GM19452 (cell line): ENCODE results near the gene TLE5.
"Not testable (repeated sequence)": the region's sequence is repeated elsewhere in the genome, so short reads cannot be mapped to it uniquely, and the experiment has no call there.

Source experiments
- ATAC-seq: cut with Tn5 transposase; IDR thresholded peaks from one replicate; pipeline ENCODE4 v1.9.1; 2021; ENCODE audit not compliant: unreplicated experiment

The TLE5 gene

GRCh38 chr19:3061182-3062161 is 823 bp downstream of the TLE5 start:
- ATAC-seq = no peak

- no peak for ATAC-seq
These were observed 1.5 kb downstream of the TLE5 start for GRCh38 chr19:3060857-3061181.

GRCh38 chr19:3059653-3060052 is 2.6 kb downstream of the TLE5 start:
- ATAC-seq = no peak

- ATAC-seq = no peak
These were observed 3.4 kb downstream of the TLE5 start for GRCh38 chr19:3058821-3059314.

GRCh38 chr19:3058009-3058820 is 4.1 kb downstream of the TLE5 start:
- ATAC-seq = no peak

GRCh38 chr19:3057275-3057714 is 5.0 kb downstream of the TLE5 start:
- no peak for ATAC-seq

- no peak for ATAC-seq
These were observed 5.7 kb downstream of the TLE5 start for GRCh38 chr19:3056417-3057088.

GRCh38 chr19:3055741-3056416 is 6.4 kb downstream of the TLE5 start:
- ATAC-seq = no peak

- no peak for ATAC-seq
These were observed 7.1 kb downstream of the TLE5 start for GRCh38 chr19:3054972-3055740.

GRCh38 chr19:3054265-3054971 is 7.9 kb downstream of the TLE5 start:
- ATAC-seq = no peak

- no peak for ATAC-seq
These were observed 8.5 kb downstream of the TLE5 start for GRCh38 chr19:3053780-3054179.

- no peak for ATAC-seq
These were observed 9.1 kb downstream of the TLE5 start for GRCh38 chr19:3053218-3053621.

GRCh38 chr19:3050016-3050415 is 12.3 kb downstream of the TLE5 start:
- ATAC-seq = not testable (repeated sequence)

GRCh38 chr19:3049089-3049488 is 13.2 kb downstream of the TLE5 start:
- no peak for ATAC-seq

- ATAC-seq = no peak
These were observed 14.1 kb downstream of the TLE5 start for GRCh38 chr19:3048190-3048533.

GRCh38 chr19:3047496-3048189 is 14.7 kb downstream of the TLE5 start:
- ATAC-seq = no peak

- no peak for ATAC-seq
These were observed 15.4 kb downstream of the TLE5 start for GRCh38 chr19:3046698-3047495.
